Subcutaneous adipose tissue (tissue), 4 donors: Measurements from ENCODE around the gene SPATA12. TPM values are rescaled to one million over a fixed set of nuclear protein-coding genes. Genes with fewer than 3 reads are reported as not detected.

ENCODE experiments used
- total RNA-seq, 4 donors: library from RNA; depleted of rRNA; stranded (reverse); fragments of >200 nt; gene quantifications; one replicate each; pipeline ENCODE4 v1.1.0, GENCODE V29; 2016
- TF ChIP-seq, protein P1 (sequence below): fragments of 450-650 bp; IDR thresholded peaks from one replicate; pipeline ENCODE4 v1.5.1; 2016; ENCODE audit warnings: low read depth, mild to moderate bottlenecking, control low read depth, antibody characterized with exemption, moderate library complexity

The SPATA12 gene
- total RNA-seq, 4 donors from 2014 or later, result 0.51 TPM; not detected in 3

DNA sequence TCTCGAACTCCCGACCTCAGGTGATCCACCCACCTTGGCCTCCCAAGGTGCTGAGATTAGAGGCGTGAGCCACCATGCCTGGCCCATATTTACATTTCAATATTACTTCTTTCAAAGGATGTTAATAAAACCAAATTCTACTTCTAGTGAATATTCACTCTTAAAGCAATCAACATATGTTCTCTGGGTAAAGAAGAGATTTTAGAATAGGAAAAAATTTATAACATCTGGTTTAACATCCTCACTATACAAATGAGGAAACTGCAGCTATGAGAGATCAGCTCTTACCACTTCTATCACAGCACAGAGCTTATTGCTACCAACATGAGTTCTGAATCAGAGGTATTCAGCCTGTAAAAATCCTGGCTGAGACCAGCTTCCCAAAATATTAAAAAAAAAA lies 56.0 kb downstream of the SPATA12 start:
- TF ChIP-seq, protein P1, sequence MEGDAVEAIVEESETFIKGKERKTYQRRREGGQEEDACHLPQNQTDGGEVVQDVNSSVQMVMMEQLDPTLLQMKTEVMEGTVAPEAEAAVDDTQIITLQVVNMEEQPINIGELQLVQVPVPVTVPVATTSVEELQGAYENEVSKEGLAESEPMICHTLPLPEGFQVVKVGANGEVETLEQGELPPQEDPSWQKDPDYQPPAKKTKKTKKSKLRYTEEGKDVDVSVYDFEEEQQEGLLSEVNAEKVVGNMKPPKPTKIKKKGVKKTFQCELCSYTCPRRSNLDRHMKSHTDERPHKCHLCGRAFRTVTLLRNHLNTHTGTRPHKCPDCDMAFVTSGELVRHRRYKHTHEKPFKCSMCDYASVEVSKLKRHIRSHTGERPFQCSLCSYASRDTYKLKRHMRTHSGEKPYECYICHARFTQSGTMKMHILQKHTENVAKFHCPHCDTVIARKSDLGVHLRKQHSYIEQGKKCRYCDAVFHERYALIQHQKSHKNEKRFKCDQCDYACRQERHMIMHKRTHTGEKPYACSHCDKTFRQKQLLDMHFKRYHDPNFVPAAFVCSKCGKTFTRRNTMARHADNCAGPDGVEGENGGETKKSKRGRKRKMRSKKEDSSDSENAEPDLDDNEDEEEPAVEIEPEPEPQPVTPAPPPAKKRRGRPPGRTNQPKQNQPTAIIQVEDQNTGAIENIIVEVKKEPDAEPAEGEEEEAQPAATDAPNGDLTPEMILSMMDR, result no peak

DNA sequence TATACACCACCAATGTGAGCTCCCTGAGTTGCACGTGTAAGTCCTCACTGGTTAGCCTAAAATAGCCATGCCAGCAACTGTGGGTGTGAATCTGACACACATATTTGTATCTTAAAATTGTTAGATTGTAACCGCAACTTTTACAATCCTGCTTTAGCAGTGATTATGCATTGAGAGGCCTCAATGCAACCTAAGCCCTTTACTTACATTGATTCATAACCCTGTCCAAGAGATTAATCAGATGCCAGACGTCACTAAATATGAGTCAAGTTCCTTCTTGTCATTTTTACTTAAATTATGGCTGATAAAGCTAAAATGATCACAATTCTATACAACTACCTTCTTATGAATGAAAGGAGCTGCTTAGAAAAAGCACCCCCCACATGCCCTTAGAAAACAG lies 57.8 kb downstream of the SPATA12 start:
- TF ChIP-seq, protein P1, result no peak

DNA sequence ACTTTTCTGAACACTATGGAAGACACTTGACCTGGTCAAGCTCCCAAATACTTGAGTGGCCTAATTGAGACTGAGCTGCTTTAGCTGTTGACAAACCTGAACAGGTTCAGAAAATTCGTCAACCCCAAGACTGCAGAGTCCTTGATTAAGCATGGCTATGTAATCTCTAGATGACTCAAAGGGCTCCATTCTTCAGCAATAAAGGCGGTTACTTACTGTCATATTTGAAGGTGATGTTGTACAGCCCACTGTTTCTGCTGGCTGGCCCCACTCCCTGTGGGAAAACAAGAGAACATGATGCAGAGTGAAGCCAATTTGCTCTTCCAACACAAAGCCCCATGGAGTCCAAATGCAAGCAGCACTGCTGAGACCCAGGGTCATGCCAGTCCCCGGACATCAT lies 59.6 kb downstream of the SPATA12 start:
- TF ChIP-seq, protein P1, result no peak

DNA sequence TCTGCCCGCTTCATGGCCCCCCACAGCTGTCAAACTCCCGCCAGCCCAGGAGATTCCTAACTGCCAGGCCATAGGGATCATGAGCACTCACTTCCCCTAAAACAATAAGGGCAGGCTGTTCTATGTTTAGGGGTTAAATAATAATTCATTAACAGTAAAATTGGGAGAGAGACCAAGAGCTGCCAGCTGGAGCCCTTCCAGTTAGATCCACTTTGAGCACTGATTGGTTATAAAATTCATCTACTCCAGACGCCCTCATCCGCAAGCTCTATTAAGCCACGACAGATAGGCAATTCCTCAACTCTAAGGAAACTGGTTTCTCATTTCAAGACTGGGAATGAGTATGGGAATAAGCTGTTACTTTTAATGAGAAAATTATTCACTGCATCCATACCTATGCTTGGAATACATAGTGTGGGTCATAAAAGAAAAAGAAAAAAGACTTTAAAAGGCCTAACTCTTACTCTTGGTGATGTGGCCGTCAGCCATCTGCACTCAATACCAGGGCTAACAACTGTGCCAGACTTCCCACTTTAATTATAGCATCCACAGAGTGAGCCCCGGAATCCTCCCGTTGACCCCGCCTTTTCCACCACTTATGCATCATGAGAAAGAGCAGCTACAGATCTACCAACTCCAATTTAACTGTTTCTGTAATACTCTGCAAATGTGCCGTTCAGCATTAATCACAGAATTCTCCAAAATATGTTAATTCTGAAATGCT lies 60.1 kb downstream of the SPATA12 start:
- TF ChIP-seq, protein P1, result no peak

Other genes starting within 250 kb of the SPATA12 start
- 1 to 10 TPM in 3 of 4 donors, under 1 TPM in 1; 0.98 to 5.8 (median 3.4) TPM for gene IL17RD, start 104.7 kb downstream of the SPATA12 start, total RNA-seq
- 1 to 10 TPM in 2 of 4 donors, not detected in 2; 1.4 to 4.3 TPM for gene HESX1, start 139.3 kb downstream of the SPATA12 start, total RNA-seq
- gene APPL1, start 167.1 kb downstream of the SPATA12 start, total RNA-seq, result 10 to 100 TPM; 35.2 to 50.5 (median 47.5) TPM
- not detected for gene ASB14, start 232.0 kb downstream of the SPATA12 start, total RNA-seq